Astrocyte (in vitro differentiated cells and primary cell): ENCODE results near the gene NISCH. TPM values are rescaled to one million over a fixed set of nuclear protein-coding genes. Genes with fewer than 3 reads are reported as not detected.

ENCODE experiments used
- DNase-seq: peaks from one replicate; pipeline ENCODE4 v3.0.0-alpha.2; 2010; ENCODE audit warnings: low read depth
- FAIRE-seq: peaks from 2 replicates; lab custom pipeline; 2011; peaks lifted over from hg19 to GRCh38; lab: Jason Lieb, UNC
- H2AFZ ChIP-seq: 2 replicates; pipeline ENCODE4 v1.6.0; 2012; ENCODE audit warnings: low read depth, low read length, inconsistent platforms
- H3K27ac ChIP-seq: 2 replicates; pipeline ENCODE4 v1.5.1; 2011; ENCODE audit warnings: low read depth, low read length, inconsistent platforms
- H3K27me3 ChIP-seq: 2 replicates; pipeline ENCODE4 v1.6.0; 2011; ENCODE audit warnings: low read length, inconsistent platforms; ENCODE audit not compliant: insufficient read depth
- H3K36me3 ChIP-seq: 2 replicates; pipeline ENCODE4 v1.5.1; 2011; ENCODE audit warnings: low read length, inconsistent platforms; ENCODE audit not compliant: insufficient read depth
- H3K4me1 ChIP-seq: 2 replicates; pipeline ENCODE4 v1.5.1; 2011; ENCODE audit warnings: low read length, inconsistent platforms; ENCODE audit not compliant: insufficient read depth
- H3K4me2 ChIP-seq: 2 replicates; pipeline ENCODE4 v1.6.0; 2012; ENCODE audit warnings: low read length, inconsistent platforms
- H3K4me3 ChIP-seq: 2 replicates; pipeline ENCODE4 v1.5.1; 2011; ENCODE audit warnings: low read depth, mild to moderate bottlenecking, low read length, inconsistent platforms; ENCODE audit not compliant: insufficient read depth
- H3K79me2 ChIP-seq: 2 replicates; pipeline ENCODE4 v1.6.0; 2012; ENCODE audit warnings: mild to moderate bottlenecking, low read length, inconsistent platforms; ENCODE audit not compliant: insufficient read depth
- H3K9ac ChIP-seq: 2 replicates; pipeline ENCODE4 v1.6.0; 2012; ENCODE audit warnings: mild to moderate bottlenecking, low read length, inconsistent platforms
- H3K9me3 ChIP-seq: 2 replicates; pipeline ENCODE4 v1.5.1; 2012; ENCODE audit warnings: low read depth, mild to moderate bottlenecking, low read length, inconsistent platforms; ENCODE audit not compliant: insufficient read depth
- H4K20me1 ChIP-seq: 2 replicates; pipeline ENCODE4 v1.6.0; 2012; ENCODE audit warnings: low read length, inconsistent platforms; ENCODE audit not compliant: insufficient read depth
- H3K27ac Mint-ChIP-seq: one replicate; pipeline ENCODE4 v1.8.0; 2021; ENCODE audit warnings: mild to moderate bottlenecking, mixed read lengths; ENCODE audit not compliant: unreplicated experiment
- H3K27me3 Mint-ChIP-seq: one replicate; pipeline ENCODE4 v1.8.0; 2021; ENCODE audit warnings: low read depth, mixed read lengths; ENCODE audit not compliant: unreplicated experiment
- H3K36me3 Mint-ChIP-seq: one replicate; pipeline ENCODE4 v1.8.0; 2021; ENCODE audit warnings: low read depth, mixed read lengths; ENCODE audit not compliant: unreplicated experiment
- H3K4me1 Mint-ChIP-seq: one replicate; pipeline ENCODE4 v1.8.0; 2021; ENCODE audit warnings: low read depth, mixed read lengths; ENCODE audit not compliant: unreplicated experiment
- H3K4me3 Mint-ChIP-seq: one replicate; pipeline ENCODE4 v1.8.0; 2021; ENCODE audit warnings: mild to moderate bottlenecking, moderate library complexity, mixed read lengths; ENCODE audit not compliant: unreplicated experiment
- H3K9me3 Mint-ChIP-seq: one replicate; pipeline ENCODE4 v1.8.0; 2021; ENCODE audit warnings: mild to moderate bottlenecking, mixed read lengths; ENCODE audit not compliant: unreplicated experiment
- CTCF ChIP-seq: IDR thresholded peaks from 2 replicates; pipeline ENCODE4 v1.5.1; 2011; ENCODE audit warnings: low read depth, mild to moderate bottlenecking, inconsistent platforms, low read length, moderate library complexity; ENCODE audit not compliant: insufficient read depth
- EZH2 ChIP-seq: IDR thresholded peaks from 2 replicates; pipeline ENCODE4 v1.6.1; 2012; ENCODE audit warnings: mild to moderate bottlenecking, low read length, inconsistent platforms; ENCODE audit not compliant: insufficient read depth
- total RNA-seq: library from RNA; stranded (reverse); gene quantifications from 2 replicates; pipeline ENCODE4 v1.2.1, GENCODE V29; 2021

NISCH gene
- total RNA-seq, 1 donor from 2014 or later = 118 TPM

DNA sequence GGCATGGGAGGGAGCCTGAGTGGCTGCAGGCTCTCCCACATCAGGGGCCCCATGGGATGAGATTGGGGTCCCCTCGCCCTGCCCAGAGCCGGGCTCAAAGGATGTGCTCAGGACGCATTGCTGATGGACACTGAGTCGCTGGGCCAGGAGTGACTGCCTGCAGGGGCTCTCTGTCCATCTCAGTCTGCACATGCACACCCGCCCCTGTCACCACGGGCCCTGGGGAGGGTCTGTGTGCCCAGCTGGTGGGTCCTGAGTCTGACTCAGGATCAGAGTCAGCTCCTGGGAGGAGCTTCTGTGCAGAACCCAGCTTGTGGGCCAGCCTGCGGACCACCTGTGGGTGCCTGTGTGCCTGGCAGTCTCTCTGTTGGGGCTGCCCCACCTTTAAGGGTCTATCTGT lies 57.9 kb downstream of the NISCH start:
- no peak for FAIRE-seq
- H3K9me3 Mint-ChIP-seq = no peaks in the 10 kb centered on the region

DNA sequence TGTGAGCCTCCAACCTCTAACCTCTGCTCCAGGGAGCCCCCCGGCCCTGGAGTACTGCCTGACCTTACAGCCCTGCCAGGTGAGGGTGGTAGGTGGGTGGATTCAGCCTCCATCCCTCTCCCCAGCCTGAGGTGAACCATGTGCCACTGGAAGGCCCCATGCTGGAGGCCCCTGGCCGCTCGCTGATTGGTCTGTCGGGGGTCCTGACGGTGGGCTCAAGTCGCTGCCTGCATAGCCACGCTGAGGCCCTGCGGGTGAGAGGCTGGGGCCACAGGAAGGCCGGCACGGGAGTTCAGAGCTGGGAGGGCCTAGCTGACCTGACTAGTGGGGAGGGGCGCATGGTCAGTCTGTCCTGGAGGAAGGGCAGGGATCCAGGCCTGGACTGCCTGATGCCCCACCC lies 59.2 kb downstream of the NISCH start:
- Histone ChIP-seq H3K79me2 (no peaks in the 10 kb centered on the region), H3K9me3 (no peaks in the 10 kb centered on the region), H3K27ac (no peak overlapping the region), H3K4me2 (no peak overlapping the region), H3K4me1 (no peaks in the 10 kb centered on the region), H3K27me3 (peaks cover 3% of the 10 kb centered on the region), H2AFZ (no peak overlapping the region), H3K9ac (no peak overlapping the region), H3K4me3 (no peak overlapping the region), H3K36me3 (no peaks in the 10 kb centered on the region), H4K20me1 (no peaks in the 10 kb centered on the region)
- H3K4me1 Mint-ChIP-seq = no peaks in the 10 kb centered on the region
- no peaks in the 10 kb centered on the region for H3K36me3 Mint-ChIP-seq
- H3K27ac Mint-ChIP-seq = no peak overlapping the region
- H3K27me3 Mint-ChIP-seq = peaks cover 52% of the 10 kb centered on the region
- no peak for DNase-seq
- FAIRE-seq = no peak
- no peak for TF ChIP-seq EZH2
- no peak for TF ChIP-seq CTCF
- H3K4me3 Mint-ChIP-seq = no peak overlapping the region
- H3K9me3 Mint-ChIP-seq = no peaks in the 10 kb centered on the region

More for the DNA sequence above, 57.9 kb downstream of the NISCH start:
- Histone ChIP-seq H2AFZ (no peak overlapping the region), H3K4me2 (no peak overlapping the region), H3K27me3 (peaks cover 3% of the 10 kb centered on the region), H3K27ac (no peak overlapping the region), H3K9me3 (no peaks in the 10 kb centered on the region), H3K36me3 (no peaks in the 10 kb centered on the region), H3K4me3 (no peak overlapping the region), H3K79me2 (no peaks in the 10 kb centered on the region), H3K4me1 (no peaks in the 10 kb centered on the region), H4K20me1 (no peaks in the 10 kb centered on the region), H3K9ac (no peak overlapping the region)
- H3K27ac Mint-ChIP-seq = no peak overlapping the region
- H3K4me3 Mint-ChIP-seq = no peak overlapping the region
- peaks cover 54% of the 10 kb centered on the region for H3K27me3 Mint-ChIP-seq
- H3K36me3 Mint-ChIP-seq = no peaks in the 10 kb centered on the region
- TF ChIP-seq CTCF = no peak
- TF ChIP-seq EZH2 = no peak
- no peak for DNase-seq
- H3K4me1 Mint-ChIP-seq = no peaks in the 10 kb centered on the region

DNA sequence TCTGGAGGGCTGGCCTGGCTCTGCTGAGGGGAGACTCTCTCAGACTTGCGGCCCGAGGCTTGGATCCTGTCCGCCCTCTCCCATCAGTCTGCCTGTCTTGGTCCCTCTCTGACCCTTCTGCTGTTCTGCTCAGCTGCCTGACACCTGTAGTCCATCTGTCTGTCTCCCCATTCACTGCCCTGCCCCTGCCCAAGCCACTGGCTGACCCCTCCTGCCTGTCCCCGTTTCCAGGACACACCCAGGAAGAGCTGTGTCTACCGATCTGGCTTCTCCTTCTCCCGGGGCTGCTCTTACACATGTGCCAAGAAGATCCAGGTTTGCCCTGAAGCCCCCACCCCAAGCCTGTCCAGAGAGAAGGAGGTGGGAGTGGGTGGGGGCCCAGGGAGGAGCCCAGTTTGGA lies 59.8 kb downstream of the NISCH start:
- H3K9me3 ChIP-seq = no peaks in the 10 kb centered on the region
- no peak overlapping the region for H2AFZ ChIP-seq
- Mint-ChIP-seq H3K36me3 (no peaks in the 10 kb centered on the region), H3K27me3 (peaks cover 47% of the 10 kb centered on the region), H3K4me1 (no peaks in the 10 kb centered on the region), H3K9me3 (no peaks in the 10 kb centered on the region), H3K4me3 (no peak overlapping the region), H3K27ac (no peak overlapping the region)
- H3K27me3 ChIP-seq = peaks cover 3% of the 10 kb centered on the region
- no peaks in the 10 kb centered on the region for H4K20me1 ChIP-seq
- FAIRE-seq (no peak), DNase-seq (no peak)
- no peak overlapping the region for H3K27ac ChIP-seq
- H3K79me2 ChIP-seq = no peaks in the 10 kb centered on the region
- H3K36me3 ChIP-seq = no peaks in the 10 kb centered on the region
- no peak overlapping the region for H3K9ac ChIP-seq
- no peak for TF ChIP-seq EZH2
- TF ChIP-seq CTCF = no peak
- no peaks in the 10 kb centered on the region for H3K4me1 ChIP-seq
- no peak overlapping the region for H3K4me3 ChIP-seq
- no peak overlapping the region for H3K4me2 ChIP-seq
